ENCODE results near the gene VSTM2L. TPM values are rescaled to one million over a fixed set of nuclear protein-coding genes. Genes with fewer than 3 reads are reported as not detected.

The VSTM2L gene
- polyA plus RNA-seq, 1 donor from 2014 or later: 22.1 TPM

GRCh38 chr20:37872161-37872560 lies 30.8 kb upstream of the VSTM2L start:
- Histone ChIP-seq H3K79me2 (replicated peaks; ENCODE audit: insufficient read depth, low read length) (no peaks in the 10 kb centered on the region), H3K36me3 (ENCODE audit: insufficient read depth, low read length) (no peaks in the 10 kb centered on the region), H3F3A (ENCODE audit: insufficient read depth, low read length, poor library complexity, severe bottlenecking) (no peaks in the 10 kb centered on the region), H4K20me1 (ENCODE audit: insufficient read depth) (no peaks in the 10 kb centered on the region), H3K9ac (ENCODE audit: low read length) (no peak overlapping the region), H3K9me3 (ENCODE audit: low read length) (no peaks in the 10 kb centered on the region), H2AFZ (ENCODE audit: low read depth, low read length) (no peak overlapping the region), H3K9me2 (ENCODE audit: insufficient read depth, low read length) (no peaks in the 10 kb centered on the region), H3K27ac (ENCODE audit: low read length) (no peak overlapping the region), H3K4me2 (ENCODE audit: low read length) (no peak overlapping the region), H3K4me3 (ENCODE audit: low read length) (no peak overlapping the region), H3K27me3 (ENCODE audit: insufficient read depth, low read depth, low read length) (no peaks in the 10 kb centered on the region)
- TF ChIP-seq POLR2AphosphoS5 (IDR thresholded peaks at IDR 0.05) (no peak), EP300 (conservative IDR thresholded peaks at IDR 0.05; ENCODE audit: poor library complexity, severe bottlenecking) (no peak), TAF1 (IDR thresholded peaks at IDR 0.05; ENCODE audit: low read depth) (no peak), MXI1 (conservative IDR thresholded peaks at IDR 0.05; ENCODE audit: poor library complexity, severe bottlenecking) (no peak), RAD21 (conservative IDR thresholded peaks at IDR 0.05) (no peak), SMC3 (conservative IDR thresholded peaks at IDR 0.05; ENCODE audit: poor library complexity) (no peak), EZH2 (IDR thresholded peaks at IDR 0.05; ENCODE audit: borderline replicate concordance, insufficient read depth, low read length, poor library complexity, severe bottlenecking) (no peak)
- TF ChIP-seq, protein P1, sequence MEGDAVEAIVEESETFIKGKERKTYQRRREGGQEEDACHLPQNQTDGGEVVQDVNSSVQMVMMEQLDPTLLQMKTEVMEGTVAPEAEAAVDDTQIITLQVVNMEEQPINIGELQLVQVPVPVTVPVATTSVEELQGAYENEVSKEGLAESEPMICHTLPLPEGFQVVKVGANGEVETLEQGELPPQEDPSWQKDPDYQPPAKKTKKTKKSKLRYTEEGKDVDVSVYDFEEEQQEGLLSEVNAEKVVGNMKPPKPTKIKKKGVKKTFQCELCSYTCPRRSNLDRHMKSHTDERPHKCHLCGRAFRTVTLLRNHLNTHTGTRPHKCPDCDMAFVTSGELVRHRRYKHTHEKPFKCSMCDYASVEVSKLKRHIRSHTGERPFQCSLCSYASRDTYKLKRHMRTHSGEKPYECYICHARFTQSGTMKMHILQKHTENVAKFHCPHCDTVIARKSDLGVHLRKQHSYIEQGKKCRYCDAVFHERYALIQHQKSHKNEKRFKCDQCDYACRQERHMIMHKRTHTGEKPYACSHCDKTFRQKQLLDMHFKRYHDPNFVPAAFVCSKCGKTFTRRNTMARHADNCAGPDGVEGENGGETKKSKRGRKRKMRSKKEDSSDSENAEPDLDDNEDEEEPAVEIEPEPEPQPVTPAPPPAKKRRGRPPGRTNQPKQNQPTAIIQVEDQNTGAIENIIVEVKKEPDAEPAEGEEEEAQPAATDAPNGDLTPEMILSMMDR (IDR thresholded peaks at IDR 0.05; ENCODE audit: poor library complexity, severe bottlenecking): no peak
- TF ChIP-seq, protein P2, sequence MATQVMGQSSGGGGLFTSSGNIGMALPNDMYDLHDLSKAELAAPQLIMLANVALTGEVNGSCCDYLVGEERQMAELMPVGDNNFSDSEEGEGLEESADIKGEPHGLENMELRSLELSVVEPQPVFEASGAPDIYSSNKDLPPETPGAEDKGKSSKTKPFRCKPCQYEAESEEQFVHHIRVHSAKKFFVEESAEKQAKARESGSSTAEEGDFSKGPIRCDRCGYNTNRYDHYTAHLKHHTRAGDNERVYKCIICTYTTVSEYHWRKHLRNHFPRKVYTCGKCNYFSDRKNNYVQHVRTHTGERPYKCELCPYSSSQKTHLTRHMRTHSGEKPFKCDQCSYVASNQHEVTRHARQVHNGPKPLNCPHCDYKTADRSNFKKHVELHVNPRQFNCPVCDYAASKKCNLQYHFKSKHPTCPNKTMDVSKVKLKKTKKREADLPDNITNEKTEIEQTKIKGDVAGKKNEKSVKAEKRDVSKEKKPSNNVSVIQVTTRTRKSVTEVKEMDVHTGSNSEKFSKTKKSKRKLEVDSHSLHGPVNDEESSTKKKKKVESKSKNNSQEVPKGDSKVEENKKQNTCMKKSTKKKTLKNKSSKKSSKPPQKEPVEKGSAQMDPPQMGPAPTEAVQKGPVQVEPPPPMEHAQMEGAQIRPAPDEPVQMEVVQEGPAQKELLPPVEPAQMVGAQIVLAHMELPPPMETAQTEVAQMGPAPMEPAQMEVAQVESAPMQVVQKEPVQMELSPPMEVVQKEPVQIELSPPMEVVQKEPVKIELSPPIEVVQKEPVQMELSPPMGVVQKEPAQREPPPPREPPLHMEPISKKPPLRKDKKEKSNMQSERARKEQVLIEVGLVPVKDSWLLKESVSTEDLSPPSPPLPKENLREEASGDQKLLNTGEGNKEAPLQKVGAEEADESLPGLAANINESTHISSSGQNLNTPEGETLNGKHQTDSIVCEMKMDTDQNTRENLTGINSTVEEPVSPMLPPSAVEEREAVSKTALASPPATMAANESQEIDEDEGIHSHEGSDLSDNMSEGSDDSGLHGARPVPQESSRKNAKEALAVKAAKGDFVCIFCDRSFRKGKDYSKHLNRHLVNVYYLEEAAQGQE (IDR thresholded peaks at IDR 0.05; ENCODE audit: borderline replicate concordance): no peak

DNA sequence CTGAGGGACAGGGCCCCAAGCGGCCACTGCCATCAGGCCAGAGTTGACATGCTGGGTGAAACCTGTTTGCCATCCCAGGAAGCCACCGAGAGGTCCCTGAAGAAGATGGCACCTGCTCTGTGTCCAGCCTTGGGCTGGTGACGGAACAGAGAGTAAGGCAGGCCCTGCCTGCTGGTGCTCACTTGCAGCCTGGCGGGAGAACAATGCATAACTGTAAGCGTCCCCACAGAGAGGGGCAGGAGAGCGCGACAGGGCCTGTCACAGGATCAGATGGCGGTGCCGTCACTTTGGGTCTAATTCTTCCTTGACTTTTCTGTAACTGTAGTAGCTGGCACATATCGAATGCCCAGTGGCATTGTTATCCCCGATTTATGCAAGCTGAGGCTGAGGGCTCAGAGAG lies 29.0 kb upstream of the VSTM2L start:
- H3K79me2 ChIP-seq (replicated peaks; ENCODE audit: insufficient read depth, low read length): no peaks in the 10 kb centered on the region
- no peaks in the 10 kb centered on the region for H4K20me1 ChIP-seq (ENCODE audit: insufficient read depth)
- H3K9me3 ChIP-seq (ENCODE audit: low read length): no peaks in the 10 kb centered on the region
- no peak overlapping the region for H3K4me2 ChIP-seq (ENCODE audit: low read length)
- TF ChIP-seq TAF1 (IDR thresholded peaks at IDR 0.05; ENCODE audit: low read depth): no peak
- TF ChIP-seq MXI1 (conservative IDR thresholded peaks at IDR 0.05; ENCODE audit: poor library complexity, severe bottlenecking): no peak
- TF ChIP-seq, protein P2 (IDR thresholded peaks at IDR 0.05; ENCODE audit: borderline replicate concordance): no peak
- no peak for TF ChIP-seq RAD21 (conservative IDR thresholded peaks at IDR 0.05)
- TF ChIP-seq, protein P1 (IDR thresholded peaks at IDR 0.05; ENCODE audit: poor library complexity, severe bottlenecking): no peak
- no peaks in the 10 kb centered on the region for H3F3A ChIP-seq (ENCODE audit: insufficient read depth, low read length, poor library complexity, severe bottlenecking)
- H3K9ac ChIP-seq (ENCODE audit: low read length): no peak overlapping the region
- H3K36me3 ChIP-seq (ENCODE audit: insufficient read depth, low read length): no peaks in the 10 kb centered on the region
- H3K27me3 ChIP-seq (ENCODE audit: insufficient read depth, low read depth, low read length): no peaks in the 10 kb centered on the region
- H2AFZ ChIP-seq (ENCODE audit: low read depth, low read length): no peak overlapping the region
- H3K27ac ChIP-seq (ENCODE audit: low read length): no peak overlapping the region
- no peak overlapping the region for H3K4me3 ChIP-seq (ENCODE audit: low read length)
- H3K9me2 ChIP-seq (ENCODE audit: insufficient read depth, low read length): no peaks in the 10 kb centered on the region
